Measurements from ENCODE around the gene ACSL1.
"Not testable (repeated sequence)": the region's sequence is repeated elsewhere in the genome, so short reads cannot be mapped to it uniquely, and the experiment has no call there.

Gene ACSL1

DNA sequence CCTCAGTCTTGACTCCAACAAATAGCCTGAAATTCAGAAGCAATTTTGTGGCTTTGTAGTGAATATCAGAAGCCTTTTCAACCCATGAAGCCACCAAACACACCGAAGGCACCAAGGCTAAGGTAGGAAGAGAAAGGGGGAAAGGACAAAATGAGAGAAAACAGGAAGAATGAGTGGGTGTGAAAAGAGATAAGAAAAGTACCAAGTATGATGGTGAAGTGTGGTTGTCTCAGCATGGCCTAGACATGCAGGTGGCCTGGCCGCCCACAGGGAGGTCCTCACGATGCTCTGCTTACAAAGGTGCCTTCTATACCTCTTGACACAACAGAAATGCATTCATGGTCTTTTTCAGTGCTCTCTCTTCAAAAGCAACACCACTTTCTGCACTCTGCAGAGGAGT, 34.9 kb downstream of the ACSL1 start:
- DNase-seq (ENCODE audit: low read depth in 2 of 2): no peak

DNA sequence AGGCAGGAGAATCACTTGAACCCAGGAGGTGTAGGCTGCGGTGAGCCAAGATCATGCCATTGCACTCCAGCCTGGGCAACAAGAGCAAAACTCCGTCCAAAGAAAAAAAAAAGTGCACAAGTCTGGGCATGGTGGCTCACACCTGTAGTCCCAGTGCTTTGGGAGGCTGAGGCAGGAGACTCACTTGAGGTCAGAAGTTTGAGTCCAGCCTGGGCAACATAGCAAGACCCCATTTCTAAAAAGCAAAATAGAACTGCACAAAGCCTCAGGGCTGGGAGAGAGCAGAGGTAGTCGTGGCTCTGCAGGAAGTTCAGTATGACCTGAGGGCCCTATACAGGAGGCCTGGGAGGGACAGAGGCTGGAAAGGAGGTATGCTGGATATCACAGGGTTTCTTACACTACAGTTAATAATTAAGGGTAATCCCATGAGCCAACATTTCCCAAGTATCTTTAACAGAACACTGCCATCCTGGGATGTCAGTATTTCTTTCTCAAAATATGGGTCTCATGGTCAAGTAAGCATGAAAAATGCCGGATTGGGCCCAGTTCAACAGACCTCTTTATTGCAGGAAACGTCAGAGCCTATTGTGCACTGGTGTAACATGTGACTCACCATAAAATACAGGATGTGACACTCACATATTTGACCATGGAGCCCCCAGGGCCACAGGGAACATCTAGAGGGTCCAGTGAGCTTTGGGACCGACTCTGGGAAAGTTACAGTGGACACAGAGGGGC, 37.8 kb downstream of the ACSL1 start:
- DNase-seq (ENCODE audit: low read depth in 2 of 2): no peak

DNA sequence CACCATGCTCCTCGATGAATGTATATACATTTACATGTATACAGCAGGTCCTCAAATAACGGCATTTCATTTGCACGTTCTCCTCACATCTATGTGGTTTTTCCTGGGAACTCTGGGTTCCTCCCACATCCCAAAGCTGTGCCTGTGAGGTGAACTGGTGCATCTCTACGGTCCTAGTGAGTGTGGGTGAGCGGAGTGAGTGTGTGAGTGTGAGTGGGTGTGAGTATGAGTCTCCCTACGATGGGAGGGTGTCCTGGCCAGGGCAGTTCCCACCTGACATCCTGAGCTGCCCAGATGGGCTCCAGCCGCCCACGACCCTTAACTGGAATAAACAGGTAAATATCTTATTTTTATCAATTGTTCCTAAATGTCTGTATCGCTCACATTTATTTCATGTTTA, 40.0 kb downstream of the ACSL1 start:
- DNase-seq (ENCODE audit: low read depth in 2 of 2): no peak

DNA sequence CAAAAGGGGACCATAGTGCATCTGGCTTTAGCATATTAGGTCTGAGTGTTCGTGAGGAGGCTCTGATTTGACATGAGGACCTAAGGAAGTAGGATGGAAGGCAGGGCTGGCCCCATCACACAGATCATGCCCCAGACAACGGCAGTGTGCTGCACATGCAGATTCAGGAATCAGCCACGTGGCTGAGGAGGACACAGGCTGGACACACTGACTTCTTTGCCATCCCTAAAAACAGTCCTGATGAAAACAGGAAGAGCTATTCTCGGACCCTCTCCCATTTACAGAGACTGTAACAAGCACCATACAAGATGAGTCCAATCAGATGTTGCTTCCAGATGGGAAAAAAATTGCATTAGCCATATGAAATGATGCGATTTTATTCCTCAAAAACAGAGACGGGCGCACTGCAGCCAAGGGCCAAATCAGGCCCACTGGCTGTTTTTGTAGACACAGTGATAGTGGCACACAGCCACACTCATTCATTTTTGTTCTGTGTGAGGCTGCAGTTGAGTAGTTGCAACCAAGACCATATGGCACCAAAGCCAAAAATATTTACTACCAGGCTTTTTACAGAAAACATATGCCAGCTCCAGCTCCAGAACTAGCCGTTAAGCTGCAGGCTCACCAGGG, 41.0 kb downstream of the ACSL1 start:
- no peak for DNase-seq (ENCODE audit: low read depth in 2 of 2)

DNA sequence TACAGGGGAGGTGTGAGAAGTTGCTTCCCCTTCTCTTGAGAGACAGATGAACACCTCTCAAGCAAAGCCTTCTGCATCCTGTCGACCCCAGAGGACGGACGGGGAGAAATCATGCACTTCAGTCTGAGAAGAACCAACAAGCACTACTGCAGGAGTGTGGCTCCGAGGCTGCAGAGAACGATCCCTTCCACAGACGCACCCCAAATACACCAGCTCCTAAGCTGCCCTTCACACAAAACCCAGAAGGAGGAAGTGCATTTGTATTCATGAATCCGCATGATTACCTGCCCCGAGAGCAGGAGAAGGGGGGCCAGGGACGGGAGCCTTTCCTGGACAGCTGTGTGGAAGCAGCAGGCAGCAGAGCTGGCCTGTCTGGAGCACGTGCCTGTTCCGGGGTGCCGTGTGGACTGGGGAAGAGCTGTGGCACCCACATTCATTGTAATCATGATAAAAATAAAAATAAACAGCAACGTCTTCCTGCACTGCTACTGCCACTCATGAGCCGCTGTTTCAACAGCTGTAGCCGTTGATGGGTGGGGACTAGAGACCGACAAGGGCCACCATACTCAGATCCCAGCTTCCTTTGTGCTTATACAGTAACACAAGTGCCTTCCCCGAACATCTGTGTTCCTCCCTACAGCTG, 42.9 kb downstream of the ACSL1 start:
- DNase-seq (ENCODE audit: low read depth in 2 of 2): no peak

DNA sequence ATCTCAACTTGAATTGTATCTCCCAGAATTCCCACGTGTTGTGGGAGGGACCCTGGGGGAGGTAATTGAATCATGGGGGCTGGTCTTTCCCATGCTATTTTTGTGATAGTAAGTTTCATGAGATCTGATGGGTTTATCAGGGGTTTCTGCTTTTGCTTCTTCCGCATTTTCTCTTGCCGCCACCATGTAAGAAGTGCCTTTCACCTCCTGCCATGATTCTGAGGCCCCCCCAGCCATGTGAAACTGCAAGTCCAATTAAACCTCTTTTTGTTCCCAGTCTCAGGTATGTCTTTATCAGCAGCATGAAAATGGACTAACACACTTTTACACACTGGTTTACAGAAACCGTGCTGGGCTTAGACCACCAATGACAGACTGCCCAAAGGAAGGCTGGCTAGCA, 46.6 kb downstream of the ACSL1 start:
- DNase-seq (ENCODE audit: low read depth in 2 of 2): not testable (repeated sequence)

DNA sequence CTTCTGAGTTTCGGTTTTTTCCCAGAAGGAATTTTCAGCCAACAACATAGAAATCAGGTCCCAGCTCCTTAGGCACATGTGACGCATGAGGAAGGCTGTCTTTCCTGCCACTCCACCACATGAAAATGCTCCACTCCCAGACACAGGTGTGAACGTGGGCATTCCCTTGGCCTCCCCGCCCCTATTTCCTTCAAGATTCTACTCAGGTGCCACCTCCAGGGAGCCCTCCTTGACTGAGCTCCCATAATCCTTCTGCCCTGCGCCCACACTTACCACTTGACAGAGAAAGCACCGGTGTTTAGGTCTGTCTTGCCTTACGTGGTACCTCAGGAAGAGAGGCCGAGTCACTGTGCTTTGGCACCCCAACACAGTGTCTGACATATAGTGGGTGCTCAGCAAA, 47.4 kb downstream of the ACSL1 start:
- DNase-seq (ENCODE audit: low read depth in 2 of 2): no peak

DNA sequence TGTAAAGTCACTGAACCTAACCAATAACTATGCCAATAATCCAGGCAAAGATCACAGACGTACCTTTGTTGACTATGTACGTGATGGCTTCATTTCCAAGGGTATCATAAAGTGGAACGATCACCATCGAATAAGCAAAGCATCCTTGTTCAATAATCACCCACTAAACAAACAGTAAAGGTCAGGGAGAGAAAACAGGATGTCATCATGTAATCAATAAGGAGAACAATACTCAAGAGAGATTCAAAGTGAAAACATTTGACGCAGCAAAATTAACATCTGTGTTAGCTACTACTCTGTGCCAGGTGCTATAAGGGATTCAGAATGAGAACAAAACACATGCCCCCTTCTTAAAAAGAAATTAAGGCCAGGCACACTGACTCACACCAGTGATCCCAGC, 48.9 kb downstream of the ACSL1 start:
- DNase-seq (ENCODE audit: low read depth in 2 of 2): no peak

DNA sequence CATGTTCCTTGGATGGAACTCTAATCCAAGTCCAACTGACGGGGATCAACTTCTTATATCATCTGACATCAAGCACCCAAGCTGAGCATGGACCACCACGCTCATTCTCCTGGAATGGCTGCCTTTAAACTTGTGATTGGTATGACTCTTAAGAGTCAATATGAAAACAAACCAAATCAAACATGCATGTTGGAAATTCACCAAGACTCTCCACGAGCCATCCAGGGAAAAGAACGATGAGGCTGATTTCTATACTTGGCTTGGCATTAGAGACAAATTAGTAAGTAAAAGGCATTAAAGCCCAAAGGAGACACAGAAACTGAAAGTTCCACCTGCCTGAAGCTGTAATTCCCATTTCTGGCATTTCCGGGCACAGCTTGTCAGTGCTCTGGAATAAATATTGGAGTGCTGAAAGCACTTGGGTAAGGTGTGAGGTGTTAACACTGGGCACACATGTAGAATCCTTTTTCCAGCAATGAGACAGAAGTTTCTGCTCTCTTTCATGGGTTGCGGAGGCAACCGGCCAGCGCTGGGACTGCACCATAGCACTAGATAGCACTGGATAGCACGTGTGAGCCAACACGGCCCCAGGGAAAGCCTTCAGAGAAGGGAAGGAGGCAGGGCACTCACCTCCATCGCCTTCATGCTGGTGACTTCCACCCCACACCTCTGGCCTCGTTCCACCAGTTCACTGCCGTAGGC, 49.8 kb downstream of the ACSL1 start:
- no peak for DNase-seq (ENCODE audit: low read depth in 2 of 2)

DNA sequence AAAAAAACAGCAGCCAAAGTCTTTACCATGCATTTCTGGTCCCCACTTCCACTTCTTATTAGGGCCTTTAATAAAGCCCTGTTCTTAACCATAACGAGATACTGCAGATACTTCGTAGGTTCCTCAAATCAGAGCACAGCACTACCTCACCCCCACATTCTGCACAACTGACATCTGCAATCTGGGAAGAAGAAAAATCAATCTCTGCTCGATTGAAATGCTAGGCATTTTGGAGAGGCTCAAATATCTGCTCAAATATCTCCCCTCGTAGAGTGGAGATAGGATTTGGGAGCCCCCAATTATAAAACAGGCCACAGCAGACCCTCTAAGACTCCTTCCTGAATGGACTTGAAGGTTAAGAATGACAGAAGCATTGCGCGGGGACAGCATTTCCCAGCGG, 51.6 kb downstream of the ACSL1 start:
- no peak for DNase-seq (ENCODE audit: low read depth in 2 of 2)

DNA sequence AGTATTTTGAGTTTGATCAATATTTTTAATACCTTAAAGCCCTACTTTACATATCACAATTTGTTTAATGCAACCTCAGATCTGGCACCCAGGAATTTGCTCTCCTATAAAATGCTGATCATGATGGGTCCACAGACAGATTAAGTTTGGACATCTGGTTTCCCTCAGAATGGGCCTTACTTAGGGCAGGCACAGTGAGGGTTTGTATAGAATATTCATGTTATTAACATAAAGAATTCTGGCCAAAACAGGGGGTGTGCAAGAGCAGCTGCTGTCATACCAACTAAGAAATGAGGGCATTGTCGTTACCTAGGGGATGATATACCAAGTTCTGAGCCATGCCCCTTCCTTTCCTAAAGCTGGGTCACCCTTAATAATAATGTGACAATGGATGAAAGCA, 54.4 kb downstream of the ACSL1 start:
- DNase-seq (ENCODE audit: low read depth in 2 of 2): no peak

DNA sequence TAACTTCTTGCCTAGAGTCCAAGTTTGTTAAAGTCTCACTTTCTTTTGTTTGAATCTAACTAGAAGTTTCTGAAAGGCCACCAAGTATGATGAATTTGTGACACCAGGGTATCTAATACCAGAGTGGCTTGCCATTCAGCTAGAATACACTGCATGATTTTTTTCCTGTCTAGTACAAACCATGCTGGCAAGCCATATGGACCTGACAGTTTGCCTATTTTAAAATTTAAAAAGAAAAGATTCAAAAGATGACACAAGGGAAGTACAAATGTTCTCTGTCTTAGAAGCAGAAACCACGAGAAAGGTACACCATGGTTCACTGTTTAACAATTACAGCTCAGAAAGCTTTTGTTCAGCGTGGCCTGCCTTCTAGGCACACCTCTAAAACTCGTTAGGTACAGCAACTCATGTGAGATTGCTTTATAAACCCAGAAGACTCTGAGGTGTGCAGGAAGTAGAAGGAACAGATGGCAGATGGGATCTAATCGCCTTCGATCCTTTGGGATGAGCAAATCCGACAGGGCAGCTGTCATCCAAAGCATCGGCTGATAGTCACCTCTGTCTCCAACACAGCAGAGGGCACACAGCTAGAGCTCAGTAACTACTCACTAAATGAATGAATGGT, 56.5 kb downstream of the ACSL1 start:
- no peak for DNase-seq (ENCODE audit: low read depth in 2 of 2)

DNA sequence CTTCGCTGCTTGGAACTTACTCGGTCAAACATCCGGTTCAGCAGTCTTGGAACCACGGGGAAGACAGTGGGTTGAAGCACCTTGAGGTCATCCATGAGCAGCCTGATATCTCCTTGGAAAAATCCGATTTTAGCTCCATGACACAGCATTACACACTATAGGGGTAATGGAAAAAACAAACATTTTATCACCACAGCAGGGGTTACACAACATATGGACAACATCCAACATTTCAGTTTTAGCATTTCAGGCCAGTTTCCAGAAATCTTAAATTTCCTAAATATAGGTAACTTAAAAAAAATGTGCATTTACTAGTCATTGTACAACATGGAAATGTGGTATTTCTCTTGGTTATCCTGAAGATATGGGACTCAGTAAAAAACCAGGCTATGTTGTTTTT, 57.5 kb downstream of the ACSL1 start:
- no peak for DNase-seq (ENCODE audit: low read depth in 2 of 2)

DNA sequence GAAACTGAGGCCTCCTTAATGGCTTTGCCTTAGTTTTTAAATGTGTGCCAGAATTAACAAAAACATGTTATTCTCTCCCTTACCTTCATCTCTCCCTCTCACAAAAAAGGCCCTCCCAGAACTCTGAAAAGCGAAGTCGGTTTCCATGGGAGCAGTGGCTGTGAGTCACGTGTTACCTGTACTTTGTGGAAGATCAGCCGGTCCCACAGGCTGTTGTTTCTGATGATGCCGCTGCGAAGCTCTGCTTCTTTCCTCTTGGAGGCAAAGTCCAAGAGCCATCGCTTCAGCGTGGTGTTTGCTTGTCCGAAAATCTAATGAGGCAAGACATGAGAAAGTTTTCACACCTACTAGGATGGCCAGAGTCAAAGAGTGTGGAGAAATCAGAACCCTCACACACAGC, 59.3 kb downstream of the ACSL1 start:
- no peak for DNase-seq (ENCODE audit: low read depth in 2 of 2)

DNA sequence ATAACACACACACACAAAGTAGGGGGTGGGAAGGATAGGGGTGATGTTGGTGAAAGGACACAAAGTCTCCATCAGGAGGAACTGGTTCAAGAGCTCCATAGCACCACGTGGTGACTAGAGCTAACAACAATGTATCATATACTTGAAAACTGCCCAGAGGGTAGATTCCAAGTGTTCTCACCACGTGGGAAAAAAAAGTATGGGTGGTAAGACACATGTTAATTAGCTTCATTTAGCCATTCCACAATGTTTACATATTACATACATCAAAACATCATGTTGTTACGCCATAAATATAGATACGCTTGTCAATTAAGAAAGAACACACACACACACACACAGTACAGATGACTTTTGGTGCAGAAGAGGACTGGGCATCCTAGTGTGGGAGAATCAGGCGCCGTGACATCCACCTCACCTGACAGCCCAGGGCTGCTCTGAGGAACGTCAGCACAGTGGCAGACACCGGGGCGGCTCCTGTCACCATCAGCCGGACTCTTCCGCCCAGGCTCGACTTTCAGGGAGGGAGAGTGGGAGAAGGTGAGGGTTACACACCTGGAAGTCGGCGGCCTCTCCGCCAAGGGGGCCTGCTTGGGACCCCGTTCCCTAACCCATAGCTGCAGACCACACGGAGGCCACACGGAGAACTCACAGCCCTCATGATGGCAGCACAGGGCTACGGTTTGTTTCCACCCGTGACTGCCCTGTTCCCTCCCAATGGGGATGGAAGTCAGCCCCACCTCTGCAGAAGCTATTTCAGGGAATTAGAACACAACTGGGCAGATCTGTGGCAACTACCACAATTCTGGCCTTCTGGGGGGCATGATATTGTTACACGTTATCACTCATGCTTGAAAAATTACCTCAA, 60.1 kb downstream of the ACSL1 start:
- no peak for DNase-seq (ENCODE audit: low read depth in 2 of 2)

DNA sequence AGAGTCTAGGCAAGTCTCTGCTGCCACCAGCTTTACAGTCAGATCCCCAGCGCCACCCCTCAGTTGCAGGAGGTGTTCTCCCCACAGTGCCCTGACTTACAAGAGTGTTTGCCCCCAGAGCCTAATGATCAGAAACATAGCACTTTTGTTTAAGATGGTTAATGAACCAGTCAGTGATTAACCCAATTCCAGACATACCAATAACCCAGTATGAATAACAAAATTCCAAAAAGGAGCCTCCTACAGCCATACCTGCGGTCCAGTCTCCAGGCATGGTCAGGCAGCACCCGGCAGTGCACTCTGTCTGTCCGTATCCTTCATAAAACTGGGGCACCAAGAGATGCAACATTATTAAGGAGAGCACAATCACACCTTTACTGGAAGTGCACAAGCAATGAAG, 61.2 kb downstream of the ACSL1 start:
- DNase-seq (ENCODE audit: low read depth in 2 of 2): no peak

DNA sequence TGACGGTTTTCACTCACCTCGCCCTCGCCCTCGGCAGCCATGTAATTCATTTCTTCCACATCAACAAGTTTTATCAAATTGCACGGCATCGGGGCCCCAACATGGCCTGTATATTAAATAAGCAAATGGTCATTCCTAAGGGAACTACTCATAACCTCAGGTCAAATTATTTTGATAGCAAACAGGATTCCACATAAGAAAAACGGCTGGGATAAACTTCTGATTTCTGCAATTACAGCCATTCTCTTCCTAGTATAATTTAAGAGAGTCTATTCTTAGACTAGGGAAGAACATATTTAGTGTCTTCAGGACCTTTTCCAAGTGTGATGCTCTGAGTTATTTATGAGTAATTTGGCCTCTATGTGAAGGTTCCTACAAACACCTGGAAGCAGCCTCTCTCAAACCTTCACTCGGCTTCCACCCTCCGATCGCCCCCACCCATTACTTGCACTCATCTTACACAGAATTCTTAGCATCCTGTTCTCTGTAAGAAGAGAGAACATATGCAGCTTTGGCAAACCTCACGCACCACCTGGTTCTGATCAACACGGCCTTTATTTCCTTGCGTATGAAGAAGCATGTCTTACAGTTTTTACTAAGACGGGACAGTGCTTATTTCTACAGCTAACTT, 62.5 kb downstream of the ACSL1 start:
- DNase-seq (ENCODE audit: low read depth in 2 of 2): no peak

DNA sequence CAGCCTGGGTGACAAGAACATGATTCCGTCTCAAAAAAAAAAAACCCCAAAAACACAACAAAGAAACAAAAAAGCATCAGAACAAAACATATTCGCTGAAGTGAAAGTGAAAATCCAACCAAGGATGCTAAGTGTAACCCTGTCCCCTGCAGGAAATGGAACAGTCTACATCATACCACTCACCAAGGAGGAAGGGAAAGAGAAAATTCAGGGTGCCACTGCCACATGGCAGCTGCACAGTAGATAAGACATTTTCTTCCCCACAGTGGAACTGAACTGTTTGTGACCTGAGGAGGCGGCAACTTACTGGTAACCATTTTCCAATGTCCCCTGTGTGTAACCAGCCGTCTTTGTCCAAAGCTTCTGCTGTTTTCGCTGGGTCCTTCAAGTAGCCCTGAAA, 63.7 kb downstream of the ACSL1 start:
- DNase-seq (ENCODE audit: low read depth in 2 of 2): no peak

DNA sequence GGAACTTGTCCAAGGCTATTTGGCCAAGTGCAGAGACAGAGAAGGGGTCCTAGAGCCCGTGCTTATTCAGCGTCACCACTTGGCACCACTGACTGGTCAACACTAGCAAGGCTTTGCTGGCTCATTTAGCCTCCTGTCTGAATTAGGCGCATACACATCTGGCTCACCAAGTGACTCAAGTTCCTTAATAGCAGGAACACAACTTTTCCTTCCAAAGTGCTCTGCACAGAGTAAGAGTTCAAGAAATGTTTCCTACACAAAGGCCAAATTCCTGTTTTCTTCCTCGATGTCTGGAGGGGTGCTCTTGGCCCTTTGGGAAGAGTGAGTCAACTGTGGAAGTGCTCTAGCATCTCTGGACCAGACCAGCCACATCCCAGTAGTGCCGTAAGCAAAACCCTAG, 65.1 kb downstream of the ACSL1 start:
- DNase-seq (ENCODE audit: low read depth in 2 of 2): no peak

DNA sequence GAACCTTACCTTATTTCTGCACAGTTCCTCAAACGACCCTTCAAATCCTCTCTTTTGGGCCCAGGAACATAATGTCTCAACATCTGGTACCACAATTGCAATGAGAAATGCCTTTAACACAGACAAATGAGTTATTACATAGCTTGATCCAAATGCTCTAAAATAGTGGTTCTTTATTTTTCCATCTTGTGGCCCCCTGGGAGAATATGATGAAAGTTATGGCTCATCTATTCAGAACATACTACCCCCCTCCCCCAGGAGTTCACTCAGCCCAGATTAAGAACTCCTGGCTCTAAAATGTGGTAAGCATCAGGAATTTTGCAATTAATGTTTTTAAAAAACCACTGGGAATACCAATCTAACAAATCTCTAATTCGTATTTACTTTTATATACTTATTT, 68.0 kb downstream of the ACSL1 start:
- no peak for DNase-seq (ENCODE audit: low read depth in 2 of 2)

DNA sequence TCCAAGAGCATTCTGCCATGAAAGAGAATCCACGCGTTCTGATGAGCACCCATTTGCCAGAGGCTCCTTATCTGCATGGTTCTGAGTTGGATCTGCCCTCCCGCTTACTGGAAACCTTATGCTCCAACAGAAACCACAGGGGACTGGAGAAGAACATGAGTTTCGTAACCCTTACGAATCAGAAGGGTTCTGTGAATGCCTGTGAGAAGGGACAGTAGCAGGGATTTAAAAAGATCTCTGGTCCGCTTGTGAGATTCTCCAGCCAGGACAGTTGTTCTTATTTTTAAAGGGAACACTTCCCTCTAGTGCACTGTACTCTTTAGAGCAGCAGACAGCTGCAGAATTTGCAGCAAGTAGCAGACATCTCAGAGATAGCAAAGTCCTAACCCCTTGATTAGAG, 69.4 kb downstream of the ACSL1 start:
- DNase-seq (ENCODE audit: low read depth in 2 of 2): no peak
